C4-2B (cell line): ENCODE data around the gene PDXDC1.
"Not testable (repeated sequence)": the region's sequence is repeated elsewhere in the genome, so short reads cannot be mapped to it uniquely, and the experiment has no call there.

Experiments used
- ZFX ChIP-seq: fragments of 450-650 bp; IDR thresholded peaks from 2 replicates; pipeline ENCODE4 v1.6.1; 2017
- TF ChIP-seq, protein P1 (sequence below): fragments of 450-650 bp; conservative IDR thresholded peaks from 2 replicates; pipeline ENCODE4 v1.5.1; 2017; ENCODE audit warnings: mild to moderate bottlenecking

DNA sequence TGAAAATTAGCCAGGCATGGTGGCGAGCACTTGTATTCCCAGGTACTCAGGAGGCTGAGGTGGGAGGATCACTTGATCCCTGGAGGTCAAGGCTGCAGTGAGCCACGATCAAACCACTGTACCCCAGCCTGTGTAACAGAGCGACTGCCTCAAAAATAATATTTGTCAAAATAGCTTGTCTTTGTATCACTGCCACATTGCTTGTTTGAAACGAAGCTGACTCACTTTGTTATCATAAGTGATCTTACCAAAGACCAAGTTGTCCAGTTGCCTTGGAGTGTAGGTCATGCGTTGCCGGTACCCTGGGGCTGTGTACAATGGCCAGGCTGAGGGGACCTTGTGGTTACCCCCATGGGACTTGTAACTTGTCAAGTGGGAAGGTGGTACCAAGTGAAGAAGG, 21.9 kb downstream of the PDXDC1 start:
- TF ChIP-seq, protein P1, sequence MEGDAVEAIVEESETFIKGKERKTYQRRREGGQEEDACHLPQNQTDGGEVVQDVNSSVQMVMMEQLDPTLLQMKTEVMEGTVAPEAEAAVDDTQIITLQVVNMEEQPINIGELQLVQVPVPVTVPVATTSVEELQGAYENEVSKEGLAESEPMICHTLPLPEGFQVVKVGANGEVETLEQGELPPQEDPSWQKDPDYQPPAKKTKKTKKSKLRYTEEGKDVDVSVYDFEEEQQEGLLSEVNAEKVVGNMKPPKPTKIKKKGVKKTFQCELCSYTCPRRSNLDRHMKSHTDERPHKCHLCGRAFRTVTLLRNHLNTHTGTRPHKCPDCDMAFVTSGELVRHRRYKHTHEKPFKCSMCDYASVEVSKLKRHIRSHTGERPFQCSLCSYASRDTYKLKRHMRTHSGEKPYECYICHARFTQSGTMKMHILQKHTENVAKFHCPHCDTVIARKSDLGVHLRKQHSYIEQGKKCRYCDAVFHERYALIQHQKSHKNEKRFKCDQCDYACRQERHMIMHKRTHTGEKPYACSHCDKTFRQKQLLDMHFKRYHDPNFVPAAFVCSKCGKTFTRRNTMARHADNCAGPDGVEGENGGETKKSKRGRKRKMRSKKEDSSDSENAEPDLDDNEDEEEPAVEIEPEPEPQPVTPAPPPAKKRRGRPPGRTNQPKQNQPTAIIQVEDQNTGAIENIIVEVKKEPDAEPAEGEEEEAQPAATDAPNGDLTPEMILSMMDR, result not testable (repeated sequence)
- not testable (repeated sequence) for TF ChIP-seq ZFX
